Parathyroid adenoma (tissue), 2 donors: ENCODE results near the gene SLC39A11.

ENCODE experiments used
- H2AFZ ChIP-seq: fragments of 300-600 bp; sonication (generic); one replicate; pipeline ENCODE4 v1.7.0; 2017; ENCODE audit warnings: antibody characterized with exemption, mild to moderate bottlenecking
- H3K27ac ChIP-seq: fragments of 300-600 bp; sonication (generic); one replicate; pipeline ENCODE4 v1.7.0; 2017
- H3K27me3 ChIP-seq: fragments of 300-600 bp; sonication (generic); one replicate; pipeline ENCODE4 v1.7.0; 2017; ENCODE audit warnings: low read length; ENCODE audit not compliant: control insufficient read depth, insufficient read depth
- H3K36me3 ChIP-seq: fragments of 300-600 bp; sonication (generic); one replicate; pipeline ENCODE4 v1.7.0; 2017; ENCODE audit warnings: low read length; ENCODE audit not compliant: control insufficient read depth, insufficient read depth
- H3K4me1 ChIP-seq: fragments of 300-600 bp; sonication (generic); one replicate; pipeline ENCODE4 v1.7.0; 2017; ENCODE audit warnings: control low read depth
- H3K4me2 ChIP-seq: fragments of 300-600 bp; sonication (generic); one replicate; pipeline ENCODE4 v1.7.0; 2017; ENCODE audit warnings: low read length
- H3K4me3 ChIP-seq: fragments of 300-600 bp; sonication (generic); one replicate; pipeline ENCODE4 v1.7.0; 2017; ENCODE audit warnings: low read depth, low read length
- H3K79me2 ChIP-seq: fragments of 300-600 bp; sonication (generic); one replicate; pipeline ENCODE4 v1.7.0; 2017; ENCODE audit warnings: control low read depth
- H3K9ac ChIP-seq: fragments of 300-600 bp; sonication (generic); one replicate; pipeline ENCODE4 v1.7.0; 2017; ENCODE audit warnings: mild to moderate bottlenecking
- H3K9me3 ChIP-seq: fragments of 300-600 bp; sonication (generic); one replicate; pipeline ENCODE4 v1.7.0; 2017; ENCODE audit warnings: low read length; ENCODE audit not compliant: control insufficient read depth
- CTCF ChIP-seq: fragments of 300-600 bp; sonication (generic); IDR thresholded peaks from one replicate; pipeline ENCODE4 v1.7.0; 2017; ENCODE audit warnings: antibody characterized with exemption, mild to moderate bottlenecking
- donor health status: primary hyperparathyroidism.

Gene SLC39A11

DNA sequence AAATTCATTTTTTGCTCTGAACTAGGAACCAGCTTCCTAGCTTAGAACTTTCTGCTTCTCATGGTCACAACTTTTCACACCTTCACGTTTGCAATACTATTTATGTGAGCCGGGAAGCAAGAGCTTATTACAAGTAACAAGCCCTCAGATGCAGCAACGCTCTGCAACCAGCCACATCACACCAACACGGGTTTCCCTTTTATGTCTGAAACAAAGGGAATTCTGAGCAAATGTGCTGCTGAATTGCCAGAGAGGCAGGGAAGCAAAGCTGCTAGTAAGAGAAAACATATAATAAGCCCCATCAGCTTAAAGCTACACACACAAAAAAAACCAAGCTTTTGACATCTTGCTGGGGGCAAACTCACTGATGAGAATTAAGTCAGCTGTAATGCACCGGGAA is 122.2 kb downstream of the SLC39A11 start:
- Histone ChIP-seq H3K4me2 (no peak overlapping the region), H3K79me2 (peaks cover 5% of the 10 kb centered on the region), H3K27ac (no peak overlapping the region), H3K4me3 (no peak overlapping the region), H3K9me3 (no peaks in the 10 kb centered on the region), H3K4me1 (no peaks in the 10 kb centered on the region), H3K27me3 (no peaks in the 10 kb centered on the region), H2AFZ (no peak overlapping the region), H3K36me3 (no peaks in the 10 kb centered on the region), H3K9ac (no peak overlapping the region)
- TF ChIP-seq CTCF: no peak

DNA sequence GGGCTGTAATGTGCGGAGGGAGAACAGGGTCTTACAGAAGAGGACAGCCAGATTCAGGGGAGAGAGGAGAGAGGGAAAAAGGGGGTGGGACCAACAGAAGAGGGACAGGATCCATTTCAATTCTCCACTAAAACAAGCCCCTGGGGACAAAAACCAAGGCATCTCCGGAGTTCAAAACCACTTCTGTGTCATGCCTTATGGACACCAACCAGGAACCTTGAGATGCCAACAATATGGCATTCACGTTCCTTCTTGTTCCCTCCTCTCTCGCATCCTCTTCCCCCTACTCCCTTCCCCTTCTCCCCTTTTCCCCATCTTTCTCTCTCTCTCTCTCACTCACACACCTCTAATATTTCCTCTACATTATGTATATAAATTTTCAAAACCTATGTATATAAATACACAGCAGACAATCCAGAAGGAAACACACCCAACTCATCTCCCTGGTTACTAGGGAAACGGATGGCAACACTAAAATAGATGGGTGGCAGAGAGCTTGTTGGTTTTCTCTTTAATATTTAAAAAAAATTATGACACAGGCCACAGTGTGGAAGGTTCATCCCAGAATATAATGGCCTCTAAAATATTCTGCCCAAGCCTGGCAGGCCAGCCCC is 123.1 kb downstream of the SLC39A11 start:
- no peak overlapping the region for H3K27ac ChIP-seq
- no peak overlapping the region for H2AFZ ChIP-seq
- H3K79me2 ChIP-seq: no peaks in the 10 kb centered on the region
- no peak overlapping the region for H3K4me3 ChIP-seq
- no peaks in the 10 kb centered on the region for H3K36me3 ChIP-seq
- no peak overlapping the region for H3K9ac ChIP-seq
- H3K27me3 ChIP-seq: no peaks in the 10 kb centered on the region
- H3K9me3 ChIP-seq: no peaks in the 10 kb centered on the region
- H3K4me1 ChIP-seq: no peaks in the 10 kb centered on the region
- no peak for TF ChIP-seq CTCF
- no peak overlapping the region for H3K4me2 ChIP-seq

GRCh38 chr17:72968798-72969197 is 123.7 kb downstream of the SLC39A11 start:
- no peaks in the 10 kb centered on the region for H3K4me1 ChIP-seq
- TF ChIP-seq CTCF: no peak
- no peak overlapping the region for H2AFZ ChIP-seq
- no peak overlapping the region for H3K9ac ChIP-seq
- H3K27ac ChIP-seq: no peak overlapping the region
- no peak overlapping the region for H3K4me2 ChIP-seq
- no peak overlapping the region for H3K4me3 ChIP-seq
- H3K36me3 ChIP-seq: no peaks in the 10 kb centered on the region
- no peaks in the 10 kb centered on the region for H3K27me3 ChIP-seq
- no peaks in the 10 kb centered on the region for H3K9me3 ChIP-seq
- H3K79me2 ChIP-seq: no peaks in the 10 kb centered on the region

GRCh38 chr17:72967977-72968585 is 124.4 kb downstream of the SLC39A11 start:
- Histone ChIP-seq H2AFZ (no peak overlapping the region), H3K4me2 (no peak overlapping the region), H3K4me3 (no peak overlapping the region), H3K36me3 (no peaks in the 10 kb centered on the region), H3K9ac (no peak overlapping the region), H3K4me1 (no peaks in the 10 kb centered on the region), H3K9me3 (no peaks in the 10 kb centered on the region), H3K27me3 (no peaks in the 10 kb centered on the region), H3K79me2 (no peaks in the 10 kb centered on the region), H3K27ac (no peak overlapping the region)
- TF ChIP-seq CTCF: no peak
